GM18870 (cell line): Measurements from ENCODE around the gene MAP7D2.
A peak's percentile ranks its signal among the peaks of the same experiment; 100 is the strongest.

Experiments
- ATAC-seq: cut with Tn5 transposase; IDR thresholded peaks from one replicate; pipeline ENCODE4 v1.9.1; 2021; ENCODE audit warnings: moderate library complexity; ENCODE audit not compliant: unreplicated experiment

The MAP7D2 gene

DNA sequence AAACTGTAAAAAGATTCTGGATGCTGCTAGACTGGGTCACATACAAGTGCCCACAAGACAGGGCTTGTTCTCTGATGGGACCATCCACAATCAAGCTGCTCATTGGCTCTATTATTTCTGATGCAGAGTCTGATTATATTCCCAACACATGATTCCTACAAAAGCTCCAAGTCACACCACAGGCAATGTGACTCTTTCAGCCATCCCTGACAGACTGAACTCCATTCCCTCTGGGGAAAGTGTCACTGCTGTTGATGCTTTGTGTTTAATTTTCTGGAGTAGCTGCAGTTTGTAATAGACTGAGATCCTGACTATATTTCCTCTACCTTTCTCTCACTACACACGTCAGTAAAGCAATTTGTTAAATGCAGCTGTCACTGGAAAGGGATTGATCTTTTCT lies 70.5 kb downstream of the MAP7D2 start:
- ATAC-seq, result no peak

DNA sequence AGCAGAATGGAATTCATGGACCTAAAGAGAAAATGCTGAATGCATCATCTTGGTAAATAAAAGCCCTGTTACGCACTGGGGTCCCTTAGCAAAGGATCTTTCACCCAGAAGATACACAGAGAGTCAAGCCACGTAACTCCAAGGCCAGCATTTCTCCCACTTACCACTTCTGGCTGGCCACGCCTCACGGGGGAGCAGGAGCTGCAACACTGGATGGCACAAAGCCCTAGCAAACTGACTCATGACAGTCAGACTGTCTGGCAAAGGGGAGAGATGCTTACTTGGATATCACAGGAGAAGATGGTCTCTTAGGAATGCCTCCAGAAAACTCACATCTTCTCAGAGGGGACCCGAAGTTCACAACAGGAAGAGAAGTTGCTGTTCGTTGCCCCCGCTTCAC lies 74.5 kb downstream of the MAP7D2 start:
- ATAC-seq, result no peak

DNA sequence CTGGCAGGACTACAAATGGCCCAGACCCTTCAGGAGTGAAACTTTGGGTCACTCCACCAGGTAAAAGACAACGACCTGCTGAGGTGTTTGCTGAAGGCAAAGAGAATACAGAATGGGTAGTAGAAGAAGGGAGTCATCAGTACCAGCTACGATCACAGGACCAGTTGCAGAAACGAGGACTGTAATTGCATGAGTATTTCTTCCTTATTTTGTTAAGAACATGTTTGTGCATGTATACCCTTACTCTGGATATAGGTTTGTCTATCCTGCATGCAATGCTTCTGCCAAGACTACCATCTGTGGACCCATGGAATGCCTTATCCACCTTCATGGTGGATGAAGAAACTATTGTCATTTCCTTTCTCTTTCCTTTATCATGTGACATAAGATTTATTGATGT lies 77.7 kb downstream of the MAP7D2 start:
- ATAC-seq, result no peak

DNA sequence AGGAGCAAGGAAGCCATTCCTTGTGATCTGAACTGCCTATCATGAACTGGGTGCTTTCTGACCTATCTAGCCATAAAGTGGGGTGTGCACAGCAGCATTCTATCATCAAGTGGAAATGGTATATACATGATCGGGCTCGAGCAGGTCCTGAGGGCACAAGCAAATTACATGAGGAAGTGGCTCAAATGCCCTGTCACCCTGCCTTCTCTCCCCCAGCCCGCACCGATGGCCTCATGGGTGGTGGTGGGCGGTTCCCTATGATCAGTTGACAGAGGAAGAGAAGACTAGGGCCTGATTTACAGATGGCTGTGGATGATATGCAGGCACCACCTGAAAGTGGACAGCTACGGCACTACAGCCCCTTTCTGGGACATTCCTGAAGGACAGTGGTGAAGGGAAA lies 79.5 kb downstream of the MAP7D2 start:
- ATAC-seq, result no peak

DNA sequence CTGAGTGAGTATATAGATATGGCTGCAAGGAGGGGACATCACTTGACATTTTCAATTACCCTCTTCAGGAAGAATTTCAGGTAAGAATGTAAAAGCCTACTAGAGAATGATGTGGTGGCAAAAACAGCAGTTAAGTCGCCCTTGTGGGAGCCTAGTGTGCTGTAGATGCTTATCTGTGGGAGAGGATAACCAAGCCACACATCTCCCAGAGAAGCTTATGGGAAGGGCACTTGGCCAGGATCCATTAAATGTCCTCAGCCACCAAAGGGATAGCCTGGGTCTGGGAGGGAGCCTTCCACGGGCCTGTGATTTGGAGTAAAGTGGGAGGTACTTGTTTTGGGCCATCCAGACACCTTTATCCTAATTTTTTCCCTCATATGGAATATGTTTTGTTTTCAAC lies 84.5 kb downstream of the MAP7D2 start:
- no peak for ATAC-seq

DNA sequence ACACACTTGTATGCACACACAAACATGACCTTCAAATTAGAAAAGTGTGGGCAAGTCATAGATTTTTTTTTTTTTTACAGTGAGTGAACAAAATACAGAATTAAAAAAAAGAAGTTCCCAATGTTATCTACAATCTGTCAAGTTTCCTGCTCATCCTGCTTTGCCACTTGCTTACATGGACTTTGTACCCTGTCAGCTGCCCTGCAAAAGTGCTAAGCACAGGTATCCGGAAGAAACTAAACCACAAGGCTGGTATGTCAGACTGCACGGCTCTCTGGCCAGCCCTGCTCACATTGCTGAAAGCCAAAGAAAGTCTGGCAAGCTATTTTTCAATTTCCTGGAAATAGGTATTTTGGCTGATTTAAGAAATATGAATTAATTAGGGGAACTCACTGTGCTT lies 87.0 kb downstream of the MAP7D2 start:
- ATAC-seq, result peak; percentile 68

DNA sequence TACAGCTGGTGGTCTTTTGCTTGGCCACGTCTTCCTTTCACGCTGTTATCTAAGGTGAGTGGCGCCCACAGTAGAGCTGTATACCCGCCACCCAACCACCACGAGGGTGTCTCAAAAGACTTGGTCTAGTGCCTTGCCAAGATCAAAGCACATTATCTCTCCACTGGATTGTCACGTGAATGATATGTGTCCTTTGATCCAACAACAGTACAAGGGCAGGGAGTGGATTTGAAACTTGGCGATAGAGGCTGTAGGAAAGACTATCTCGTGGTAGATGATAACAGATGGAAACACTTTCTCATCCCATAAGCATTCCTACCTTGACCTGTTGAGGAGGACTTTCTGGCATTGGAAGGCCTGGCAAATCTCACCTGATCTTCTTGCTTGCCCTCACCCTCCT lies 88.1 kb downstream of the MAP7D2 start:
- no peak for ATAC-seq

DNA sequence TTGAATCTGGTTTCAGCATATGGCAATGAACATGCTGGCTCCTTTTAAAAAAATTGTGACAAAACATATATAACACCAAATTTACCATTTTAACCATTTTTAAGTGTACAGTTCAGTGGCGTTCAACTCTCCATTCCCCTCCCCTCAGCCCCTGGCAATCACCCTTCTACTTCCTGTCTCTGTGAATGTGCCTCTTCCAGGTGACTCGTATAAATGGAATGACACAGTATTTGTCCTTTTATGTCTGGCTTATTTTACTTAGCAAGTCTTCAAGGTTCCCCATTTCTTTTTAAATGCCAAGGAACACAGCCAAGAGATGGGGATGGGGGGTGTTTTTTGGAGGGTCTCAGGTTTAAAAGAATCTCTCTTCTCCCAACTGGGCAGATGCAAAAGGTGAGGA lies 90.4 kb downstream of the MAP7D2 start:
- ATAC-seq, result no peak

DNA sequence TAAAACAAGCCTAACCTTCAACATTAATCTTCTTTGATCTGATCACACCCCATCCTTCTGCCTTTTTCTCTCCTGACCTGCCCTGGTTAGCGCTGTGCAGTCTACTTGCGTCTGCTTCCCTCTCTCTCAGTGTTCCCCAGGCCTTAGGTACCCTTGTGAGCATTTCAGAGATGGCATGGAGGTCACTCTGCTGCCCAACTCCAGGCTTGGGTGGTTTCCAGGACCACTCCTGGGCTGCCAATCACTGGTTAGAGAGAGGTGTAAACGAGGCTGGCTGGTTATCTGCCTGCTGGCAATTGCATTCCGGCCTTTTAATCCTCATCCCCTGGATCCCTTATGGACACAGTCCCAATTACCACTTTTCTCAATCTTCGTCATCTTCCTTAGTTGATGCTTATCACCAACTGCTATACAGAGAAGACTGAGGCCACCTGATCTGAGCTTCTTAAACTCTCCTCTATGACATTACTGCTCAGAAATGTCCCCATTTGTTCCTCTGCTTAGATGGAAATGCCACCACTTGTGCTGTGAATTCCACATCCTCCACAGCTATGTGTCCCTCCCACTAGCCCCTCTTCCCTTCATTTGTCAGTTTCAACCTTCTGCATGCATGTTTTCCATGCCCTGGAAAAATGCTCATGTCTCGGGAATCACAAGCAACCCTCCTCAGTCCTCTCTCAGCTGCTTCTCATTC lies 96.9 kb downstream of the MAP7D2 start:
- ATAC-seq, result no peak

DNA sequence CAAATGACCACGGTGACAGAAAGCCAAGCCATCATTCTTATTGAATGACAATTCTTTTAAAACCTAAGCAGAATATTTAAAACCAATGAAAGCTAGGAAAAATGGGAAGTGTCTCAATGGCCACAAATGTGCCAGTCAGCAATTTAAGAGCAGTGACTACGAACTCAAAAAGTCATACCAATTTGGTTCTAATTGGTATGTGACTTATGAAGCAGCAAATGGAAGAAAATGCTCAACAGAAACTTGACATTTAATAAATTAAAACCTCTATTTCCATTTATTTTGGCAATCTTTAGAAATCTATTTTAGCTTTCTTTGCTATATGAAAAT lies 100.1 kb downstream of the MAP7D2 start:
- no peak for ATAC-seq

DNA sequence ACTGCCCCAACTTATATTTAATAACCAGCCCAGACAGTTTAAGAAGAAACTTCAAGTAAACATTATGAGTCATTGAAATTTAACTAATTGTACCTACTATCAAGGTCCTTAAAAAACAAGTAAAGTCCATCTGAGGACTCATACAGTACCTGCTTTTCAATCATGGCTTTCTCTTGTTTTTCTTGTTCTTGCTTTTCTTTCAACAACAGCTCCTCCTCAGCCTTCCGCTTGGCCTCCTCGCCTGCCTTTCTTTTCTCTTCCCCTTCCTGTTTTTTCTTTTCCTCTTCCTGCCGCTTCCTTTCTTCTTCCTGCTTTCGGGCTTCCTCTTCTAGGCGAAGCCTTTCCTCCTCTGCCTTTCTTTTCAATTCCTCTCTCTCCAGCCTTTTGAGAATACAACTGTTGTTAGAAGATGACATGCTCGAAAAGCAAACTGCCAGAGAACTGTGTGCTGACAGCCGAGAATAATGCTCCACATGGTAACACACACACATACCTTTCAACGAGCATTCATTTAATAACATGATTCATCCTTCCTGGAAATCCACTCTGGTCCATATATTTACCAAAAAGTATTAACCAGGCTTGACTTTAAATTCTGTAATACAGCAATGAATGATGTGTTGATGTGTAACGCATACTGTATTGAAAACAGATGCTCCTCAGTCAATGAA lies 100.6 kb downstream of the MAP7D2 start:
- no peak for ATAC-seq

DNA sequence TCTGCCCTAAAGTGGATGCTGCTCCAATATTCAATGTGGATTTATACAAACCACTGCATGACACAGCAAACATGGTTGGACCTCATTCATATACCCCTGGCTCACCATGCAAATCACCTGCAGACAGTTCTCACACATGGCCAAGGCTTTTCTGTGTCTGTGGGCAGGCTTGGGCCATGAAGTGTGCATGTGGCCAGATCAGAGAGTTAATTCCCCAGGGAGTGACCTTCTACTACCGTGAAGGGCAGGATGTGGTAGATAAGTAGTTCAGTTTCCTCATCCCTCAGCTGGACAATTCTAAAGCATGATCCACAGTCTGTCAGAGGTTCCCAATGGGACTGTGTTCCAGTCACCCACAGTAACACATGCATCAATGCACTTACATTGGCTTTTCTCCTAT lies 101.3 kb downstream of the MAP7D2 start:
- ATAC-seq, result no peak

DNA sequence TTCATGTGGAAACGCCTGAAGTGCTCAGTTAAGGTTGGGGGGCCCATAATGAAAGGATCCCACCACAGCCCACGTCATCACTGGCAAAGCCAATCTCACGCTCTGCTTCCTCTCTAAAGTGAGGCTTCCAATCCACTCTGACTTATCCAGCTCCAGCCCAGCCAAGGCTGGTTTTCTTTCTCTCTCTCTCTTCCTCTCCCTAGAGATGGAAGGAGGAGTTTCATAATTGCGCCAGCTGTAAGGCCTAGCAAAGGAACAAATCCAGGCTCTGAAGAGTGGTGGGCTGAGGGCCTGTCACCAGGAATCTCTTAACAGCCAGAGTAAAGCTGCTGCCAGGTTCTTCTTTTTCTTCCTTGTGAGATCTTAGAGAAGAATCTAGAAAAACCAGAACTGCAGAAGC lies 105.1 kb downstream of the MAP7D2 start:
- no peak for ATAC-seq

DNA sequence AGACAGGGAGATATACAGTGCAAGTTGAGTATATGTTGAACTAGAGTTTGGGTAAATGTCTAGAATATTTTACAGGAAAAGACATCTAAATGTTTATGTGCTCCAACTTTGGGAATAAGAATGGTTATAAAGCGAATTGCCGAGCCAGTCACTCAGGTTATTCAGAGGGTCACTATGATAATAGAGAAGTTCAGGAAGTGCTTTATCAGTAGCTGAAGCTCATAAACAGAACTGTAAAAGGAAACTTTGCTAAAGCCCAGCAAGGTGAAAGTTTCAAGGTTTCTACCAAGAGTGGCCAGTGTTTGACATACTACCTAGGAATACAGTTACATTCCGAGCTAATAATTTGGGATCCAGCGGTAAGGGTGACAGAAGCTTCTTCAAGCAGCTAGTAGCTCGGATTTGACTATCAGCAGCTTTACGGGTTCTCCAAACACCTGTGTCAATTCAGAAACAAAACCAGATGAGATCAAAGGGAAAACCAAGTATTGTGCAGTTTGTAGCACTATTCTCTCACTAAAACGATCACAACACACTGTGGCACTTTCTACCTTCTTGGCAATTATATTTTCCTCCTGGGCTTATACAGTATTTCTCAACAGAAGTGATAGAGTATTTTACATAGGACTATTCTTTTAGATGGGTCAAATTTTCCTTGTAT lies 108.6 kb downstream of the MAP7D2 start:
- no peak for ATAC-seq

DNA sequence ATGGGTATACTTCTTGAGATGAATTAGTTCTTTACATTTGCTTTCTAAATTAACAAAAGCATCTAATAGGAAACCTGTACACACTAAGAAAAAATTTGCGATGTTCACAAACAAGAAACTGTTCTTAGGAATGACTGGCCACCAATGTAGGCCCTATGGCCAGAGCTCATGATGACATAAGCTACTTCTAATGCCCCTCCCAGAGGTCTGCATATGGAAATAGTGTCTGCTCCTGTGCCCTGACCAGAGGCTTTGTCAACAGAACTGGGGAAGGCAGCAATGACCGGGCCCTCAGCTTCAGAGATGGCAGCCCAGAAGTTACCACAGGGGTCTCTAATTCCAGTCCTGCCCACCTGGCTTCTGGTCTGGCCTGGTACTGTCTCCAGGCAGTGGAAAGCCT lies 110.8 kb downstream of the MAP7D2 start:
- no peak for ATAC-seq

DNA sequence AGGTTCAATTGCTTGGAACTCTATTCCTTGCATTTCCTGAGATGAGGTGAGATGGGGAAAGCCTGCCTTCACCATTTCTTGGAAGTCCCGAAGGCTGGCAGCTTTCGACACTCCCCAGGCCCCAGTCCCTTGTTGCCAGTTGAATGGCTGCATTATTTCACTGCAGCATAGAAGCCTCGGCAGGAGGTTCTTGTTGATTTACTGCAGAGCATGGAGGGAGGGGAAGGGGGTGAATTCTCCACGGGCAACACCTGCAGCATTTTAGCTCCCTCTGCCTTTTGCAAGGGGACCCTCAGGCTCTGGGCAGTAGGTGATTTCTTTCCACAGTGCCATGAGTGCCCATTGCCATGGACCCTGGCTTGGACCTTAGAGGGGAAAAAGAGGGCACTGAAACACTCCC lies 115.1 kb downstream of the MAP7D2 start:
- no peak for ATAC-seq

DNA sequence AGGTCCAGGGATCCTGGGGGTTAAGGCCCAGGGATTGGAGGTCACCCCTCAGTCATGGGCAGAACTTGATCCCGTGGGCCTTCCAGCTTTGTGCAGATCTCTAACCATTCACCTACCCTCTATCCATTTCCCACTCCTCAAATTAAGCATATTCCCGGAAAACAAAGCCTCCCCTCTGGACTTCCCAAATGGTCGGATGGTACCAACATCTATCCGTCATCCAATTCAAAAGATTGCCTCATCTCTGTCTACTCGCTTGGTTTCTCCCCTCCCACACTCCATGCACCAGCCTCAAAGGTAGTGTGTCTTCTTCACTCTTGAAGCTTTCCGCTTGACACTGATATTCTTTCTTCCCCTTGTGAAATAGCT lies 125.4 kb downstream of the MAP7D2 start:
- no peak for ATAC-seq

DNA sequence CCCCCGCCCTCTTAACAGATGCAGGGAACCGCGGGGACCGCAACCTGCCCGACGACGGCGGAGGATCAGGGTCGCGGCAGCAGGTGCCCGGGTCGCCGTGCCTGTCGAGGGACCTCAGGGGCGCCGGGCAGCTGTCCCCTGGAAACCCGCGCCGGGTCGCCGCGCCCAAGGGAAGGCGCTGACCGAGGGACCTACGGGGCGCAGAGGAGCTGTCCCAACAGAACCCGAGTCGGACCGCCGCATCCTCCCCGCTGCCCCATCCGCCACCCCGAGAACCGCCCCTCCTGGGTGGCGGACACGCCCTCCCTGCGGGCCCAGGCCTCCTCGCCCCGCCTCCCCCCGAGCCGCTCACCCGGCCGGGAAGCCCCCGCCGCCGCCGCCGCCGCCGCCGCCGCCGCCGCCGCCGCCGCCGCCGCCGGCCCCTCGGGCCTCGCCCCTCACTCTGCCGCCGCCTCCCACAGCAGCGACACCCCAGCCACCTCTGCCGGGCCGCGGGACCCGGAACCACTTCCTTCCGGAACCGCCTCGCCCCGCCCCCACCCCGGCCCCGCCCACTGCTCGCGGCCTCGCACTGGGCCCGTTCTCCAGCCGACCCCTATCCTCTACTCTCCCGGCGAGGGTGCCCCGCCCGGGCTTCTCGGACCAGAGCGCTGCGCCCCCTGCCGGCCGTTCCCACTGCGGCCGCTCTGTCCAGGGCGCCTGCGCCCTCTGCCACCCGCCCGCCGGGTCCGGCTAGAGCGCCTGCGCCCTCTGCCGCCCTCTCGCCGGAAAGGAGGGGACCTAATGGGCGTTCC lies 126.0 kb downstream of the MAP7D2 start, which contains the start of gene BCLAF3:
Gene BCLAF3 (minus strand): TSS at position 506 of the 794 bp plus-strand sequence. CDS start 20,797 bp downstream, outside the sequence.
- ATAC-seq, result peak; percentile 78

DNA sequence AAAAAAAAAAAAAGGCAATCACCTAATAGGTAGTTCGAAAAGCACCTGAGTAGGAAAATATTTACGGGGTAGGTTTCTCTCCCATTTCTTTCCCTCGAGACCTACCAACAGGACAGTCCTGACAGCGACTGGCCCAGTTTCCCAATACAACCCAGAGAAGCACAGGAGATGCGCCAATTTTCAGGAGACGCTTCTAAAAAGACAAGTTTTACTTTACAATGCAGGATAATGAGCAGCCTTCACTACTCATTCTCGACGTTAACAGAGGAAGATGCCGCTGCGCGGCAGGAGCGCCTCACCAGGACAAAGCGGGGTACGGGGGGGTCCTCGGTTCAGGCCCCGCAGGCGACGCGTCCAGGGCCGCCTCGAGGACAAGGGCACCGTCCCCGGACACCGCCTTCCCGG lies 126.6 kb downstream of the MAP7D2 start:
- ATAC-seq, result no peak

DNA sequence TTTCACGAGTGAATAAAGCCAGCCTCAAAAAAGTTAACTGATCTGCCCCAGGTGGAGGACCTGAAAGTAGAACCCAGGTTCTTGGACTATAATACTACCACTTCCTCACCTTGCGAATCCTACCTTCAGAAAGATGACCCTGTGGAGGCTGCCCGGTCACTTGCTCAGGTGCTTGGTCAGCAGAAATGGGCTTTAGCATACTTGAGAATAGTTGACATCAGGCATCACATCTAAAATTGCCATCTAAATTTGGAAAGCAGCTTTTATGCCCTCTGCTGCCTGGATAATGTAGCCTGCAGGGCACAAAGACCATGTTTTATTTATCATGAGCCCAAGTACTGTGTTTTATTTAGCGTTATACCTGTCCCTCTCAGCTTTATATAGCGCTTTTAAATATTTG lies 128.9 kb downstream of the MAP7D2 start:
- ATAC-seq, result no peak

DNA sequence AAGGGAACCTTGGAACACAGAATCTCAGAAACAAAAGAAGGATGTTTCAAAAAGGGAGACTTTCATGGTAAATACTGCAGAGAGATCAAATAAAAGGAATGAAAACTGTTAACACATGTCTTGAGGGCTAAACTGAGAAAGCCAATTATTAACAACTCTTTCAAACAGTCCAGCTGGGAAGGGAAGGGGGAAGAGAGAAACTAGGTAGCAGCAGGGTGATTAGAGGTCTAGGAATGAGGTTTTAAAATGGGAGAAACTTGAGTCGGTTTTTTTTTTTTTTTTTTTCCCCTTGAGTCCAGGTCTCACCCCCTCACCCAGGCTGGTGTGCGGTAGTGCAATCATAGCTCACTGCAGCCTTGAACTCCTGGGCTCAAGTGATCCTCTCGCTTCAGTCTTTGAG lies 130.2 kb downstream of the MAP7D2 start:
- ATAC-seq, result no peak

DNA sequence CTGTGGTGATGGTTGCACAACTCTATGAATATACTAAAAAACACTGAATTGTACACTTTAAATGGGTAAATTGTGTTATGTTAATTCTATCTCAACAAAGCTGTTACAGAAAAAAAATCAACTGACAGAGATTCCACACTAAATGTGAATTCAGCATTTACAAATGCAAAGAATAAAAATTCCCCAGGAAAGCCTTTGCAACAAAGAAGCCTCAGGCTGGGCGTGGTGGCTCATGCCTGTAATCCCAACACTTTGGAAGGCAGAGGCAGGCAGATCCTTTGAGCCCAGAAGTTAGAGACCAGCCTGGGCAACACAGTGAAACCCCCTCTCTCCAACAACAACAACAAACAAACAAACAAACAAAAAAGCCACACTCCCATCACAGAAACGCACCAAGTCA lies 134.8 kb downstream of the MAP7D2 start:
- no peak for ATAC-seq
